Measurements from ENCODE around the gene F11R.

- TF ChIP-seq EZH2 (IDR thresholded peaks at IDR 0.05; ENCODE audit: insufficient read depth, poor library complexity, severe bottlenecking) = no peak
- TF ChIP-seq EZH2phosphoT487 (IDR thresholded peaks at IDR 0.05; ENCODE audit: insufficient read depth, low read depth) = no peak
Measured at GRCh38 chr1:161017756-161018630, 3.0 kb downstream of the F11R start.
